Heart right ventricle (tissue), 16 donors: Measurements from ENCODE around the gene WNT3. TPM values are rescaled to one million over a fixed set of nuclear protein-coding genes. Genes with fewer than 3 reads are reported as not detected.

ENCODE experiments used
- ATAC-seq, 8 donors: fragments of 200-7000 bp; cut with Tn5 transposase; one replicate each; pipeline ENCODE4 v1.9.1; 2020; ENCODE audit warnings: mild to moderate bottlenecking in 8 of 8, moderate library complexity in 8 of 8, moderate number of reproducible peaks in 1 of 8
- DNase-seq, 2 donors: peaks; one replicate each; pipeline ENCODE4 v3.0.0-alpha.2; 2020
- H3K27ac ChIP-seq, 10 donors: fragments of 200-600 bp; sonication (generic) in 2 of 10; one replicate each; pipeline versions ENCODE4 v1.5.0 to v1.8.0; 2020 to 2022; ENCODE audit warnings: mild to moderate bottlenecking in 3 of 10
- H3K27me3 ChIP-seq, 7 donors: fragments of 200-600 bp; one replicate each; pipeline ENCODE4 v1.8.0; 2021 to 2022; ENCODE audit warnings: mild to moderate bottlenecking in 2 of 7
- H3K36me3 ChIP-seq, 9 donors: fragments of 200-600 bp; sonication (generic) in 1 of 9; one replicate each; pipeline versions ENCODE4 v1.5.0 to v1.8.0; 2020 to 2022; ENCODE audit warnings: mild to moderate bottlenecking in 2 of 9
- H3K4me1 ChIP-seq, 9 donors: fragments of 200-600 bp; sonication (generic) in 1 of 9; one replicate each; pipeline versions ENCODE4 v1.5.0 to v1.8.0; 2020 to 2022; ENCODE audit warnings: mild to moderate bottlenecking in 4 of 9
- H3K4me3 ChIP-seq, 10 donors: fragments of 200-600 bp; sonication (generic) in 2 of 10; one replicate each; pipeline versions ENCODE4 v1.5.0 to v1.8.0; 2020 to 2022; ENCODE audit warnings: mild to moderate bottlenecking in 7 of 10, moderate library complexity in 2 of 10
- H3K9me3 ChIP-seq, 11 donors: fragments of 200-600 bp in 10 of 11; sonication (generic) in 2 of 11; one replicate each; pipeline versions ENCODE4 v1.5.0 to v1.8.0; 2013 to 2022; ENCODE audit warnings: mild to moderate bottlenecking in 2 of 11, control low read depth in 1 of 11, moderate library complexity in 1 of 11
- CTCF ChIP-seq, 9 donors: fragments of 200-600 bp; sonication (generic) in 2 of 9; IDR thresholded peaks; one replicate each; pipeline versions ENCODE4 v1.5.0 to v1.8.0; 2021 to 2022; ENCODE audit warnings: antibody characterized with exemption in 9 of 9, mild to moderate bottlenecking in 5 of 9, moderate library complexity in 1 of 9
- WGBS, 2 donors: extraction: QIAGEN DNeasy Blood & Tissue Kit; methylation state at CpG; one replicate each; pipeline ENCODE4 v1.1.7; 2013; ENCODE audit warnings: inconsistent platforms in 1 of 2; 5-methylcytosine and 5-hydroxymethylcytosine counted together
- intact Hi-C, 10 donors: fragments of 100-400 bp; cut with DNase I; formaldehyde crosslinking; loops; one replicate each; pipeline versions ENCODE4 v1.11.1 to v1.14.2; 2022
- polyA plus RNA-seq, 2 donors: library from polyadenylated mRNA; stranded (reverse); fragments of 200-250 nt; gene quantifications; one replicate each; pipeline ENCODE4 v1.2.3, GENCODE V29; 2013
- total RNA-seq, 10 donors: library from RNA; stranded (reverse); fragmentation: NEBNext Ultra II Directional in 3 of 10; extraction: Animal tissue kit (Norgen Biotek cat#: 25700) in 3 of 10; gene quantifications; one replicate each; pipeline versions ENCODE4 v1.2.1 to v1.2.4, GENCODE V29; 2021 to 2023
- donor health status: Arrhythmogenic right ventricular cardiomyopathy.
- donor health status: ischemic (EF 13 %, LVEDD 7.1; RV severe dilation, severe dysfunction).
- donor health status: healthy with polysubstance abuse.
- donor health status: DM: no; HTN: yes; CAD: no.
- donor health status: DM: no; HTN: no; CAD: no.
- donor health status: ischemic (EF 25% LVEDD 6.9; RV normal size, moderate dysfunction).
- donor health status: ischemic (EF 25% LVEDD 5.7; RV mildly dilated, moderate dysfunction).
- donor health status: healthy.
- donor health status: DM: yes; HTN: yes; CAD: no.
- donor health status: Ischemic cardiomyopathy.
- donor health status: ischemic (EF 35%, LVEDD 5.7; RV mildly dilated, moderate dysfunction).
- donor health status: nonischemic (EF 11% LVEDD 7.7; RV severe dilation, severe dysfunction).
- donor health status: DM: yes; HTN: yes; CAD: no.
- donor health status: PGD.
- donor health status: ischemic (EF 29% LVEDD 5.4; RV normal size, mild dysfunction).
- donor health status: nonischemic (EF 23%, LVEDD 6.1; RV moderate dilation, normal function).

Gene WNT3
- total and polyA plus RNA-seq, 12 donors, result 0.66 to 3.7 (median 1.2) TPM

DNA sequence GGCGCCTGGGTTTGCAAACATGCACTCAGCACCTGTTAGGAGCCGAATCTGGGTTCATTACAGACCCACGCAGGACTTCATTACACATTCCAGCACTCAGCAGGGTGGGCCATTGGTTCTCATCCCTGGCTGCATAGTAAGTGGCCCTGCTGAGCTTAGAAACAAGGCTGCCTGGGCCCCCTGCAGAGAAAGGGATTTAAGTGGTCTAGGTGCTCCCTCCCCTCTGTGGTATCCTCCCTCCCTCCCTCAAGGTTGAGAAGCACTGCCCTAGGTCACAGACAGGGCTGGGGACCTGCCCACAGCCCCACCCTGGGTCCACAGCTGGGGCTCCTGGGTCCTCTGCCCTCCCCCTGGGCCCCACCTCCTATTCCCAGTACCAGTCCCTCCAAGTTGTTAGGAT is 28.3 kb downstream of the WNT3 start:
- Histone ChIP-seq H3K36me3 (no peaks in the 10 kb centered on the region), H3K27ac (no peak overlapping the region), H3K4me3 (no peak overlapping the region), H3K4me1 (no peaks in the 10 kb centered on the region), H3K9me3 (peaks cover 0 to 8% (median 0%) of the 10 kb centered on the region in 11 donors), H3K27me3 (peaks cover 0 to 62% (median 51%) of the 10 kb centered on the region in 7 donors)
- intact Hi-C loops, result loop anchor here in 1 of 10 donors (10.0 kb wide), 1 partner anchor 65 kb away; no protein-coding TSS in a partner anchor
- DNase-seq, result no peak
- no peak for TF ChIP-seq CTCF (IDR thresholded peaks at IDR 0.05)
- WGBS, 2 donors, result 53 to 60% methylated on average over 3 of the region's 3 CpGs
- no peak for ATAC-seq

- intact Hi-C loops, result loop anchor here in 1 of 10 donors (10.0 kb wide), 2 partner anchors 45 to 65 kb away; no protein-coding TSS in a partner anchor
- no peak for TF ChIP-seq CTCF (IDR thresholded peaks at IDR 0.05)
- 87 to 93% methylated on average over 8 of the region's 8 CpGs for WGBS, 2 donors
These were observed 28.9 kb downstream of the WNT3 start for GRCh38 chr17:46789610-46790009.

GRCh38 chr17:46788796-46789195 is 29.7 kb downstream of the WNT3 start:
- no peak overlapping the region for H3K27ac ChIP-seq
- no peaks in the 10 kb centered on the region for H3K4me1 ChIP-seq
- ATAC-seq (no peak), DNase-seq (no peak)
- no peak for TF ChIP-seq CTCF (IDR thresholded peaks at IDR 0.05)
- no peak overlapping the region for H3K4me3 ChIP-seq
- whole genome bisulfite sequencing, 2 donors, result 85 to 87% methylated on average over 7 of the region's 7 CpGs
- intact Hi-C loops, result loop anchor here in 1 of 10 donors (10.0 kb wide), 1 partner anchor 46 kb away; no protein-coding TSS in a partner anchor
- peaks cover 0 to 8% (median 0%) of the 10 kb centered on the region in 11 donors for H3K9me3 ChIP-seq
- H3K36me3 ChIP-seq, result no peaks in the 10 kb centered on the region
- peaks cover 0 to 52% (median 45%) of the 10 kb centered on the region in 7 donors for H3K27me3 ChIP-seq

More at GRCh38 chr17:46789610-46790009, 28.9 kb downstream of the WNT3 start:
- Histone ChIP-seq H3K36me3 (no peaks in the 10 kb centered on the region), H3K27ac (no peak overlapping the region), H3K4me1 (no peaks in the 10 kb centered on the region), H3K27me3 (peaks cover 0 to 59% (median 46%) of the 10 kb centered on the region in 7 donors), H3K4me3 (no peak overlapping the region), H3K9me3 (peaks cover 0 to 8% (median 0%) of the 10 kb centered on the region in 11 donors)
- no peak for ATAC-seq
- no peak for DNase-seq

GRCh38 chr17:46788300-46788699 is 30.2 kb downstream of the WNT3 start:
- no peak for ATAC-seq
- no peaks in the 10 kb centered on the region for H3K36me3 ChIP-seq
- H3K4me3 ChIP-seq, result no peak overlapping the region
- TF ChIP-seq CTCF (IDR thresholded peaks at IDR 0.05), result no peak
- H3K27me3 ChIP-seq, result peaks cover 0 to 47% (median 42%) of the 10 kb centered on the region in 7 donors
- DNase-seq, result no peak
- 94% methylated on average over 5 of the region's 5 CpGs for WGBS, 2 donors
- intact Hi-C loops, result loop anchor here in 1 of 10 donors (10.0 kb wide), 1 partner anchor 47 kb away; no protein-coding TSS in a partner anchor
- H3K9me3 ChIP-seq, result peaks cover 0 to 8% (median 0%) of the 10 kb centered on the region in 11 donors
- no peak overlapping the region for H3K27ac ChIP-seq
- H3K4me1 ChIP-seq, result no peaks in the 10 kb centered on the region
